ENCODE results near the gene SNX8.

DNA sequence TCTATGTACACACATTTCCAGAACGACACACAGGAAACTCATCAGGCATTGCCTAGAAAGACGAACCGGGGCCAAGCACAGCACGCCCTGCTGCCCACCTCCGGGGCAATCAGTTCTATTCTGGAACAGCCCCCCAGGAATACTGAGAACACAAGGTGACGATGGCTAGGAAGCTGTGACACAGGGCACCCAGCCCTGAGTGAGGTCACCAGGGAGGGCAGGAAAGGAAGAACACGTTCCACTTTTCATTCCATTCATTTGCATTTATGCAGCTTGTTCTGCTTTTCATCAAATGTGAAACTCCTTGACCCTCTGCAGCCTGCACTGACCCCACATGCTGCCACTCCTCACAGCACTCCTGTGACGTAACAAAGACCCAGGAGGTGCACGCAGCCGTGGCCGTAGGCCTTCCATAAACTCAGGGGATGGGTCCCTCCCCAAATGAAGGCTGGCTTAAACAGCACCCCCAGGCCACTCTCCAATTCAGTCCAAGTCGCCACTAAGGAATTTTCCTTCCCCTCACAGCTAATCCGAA is 110.4 kb downstream of the SNX8 start:
- TF ChIP-seq, protein P1, sequence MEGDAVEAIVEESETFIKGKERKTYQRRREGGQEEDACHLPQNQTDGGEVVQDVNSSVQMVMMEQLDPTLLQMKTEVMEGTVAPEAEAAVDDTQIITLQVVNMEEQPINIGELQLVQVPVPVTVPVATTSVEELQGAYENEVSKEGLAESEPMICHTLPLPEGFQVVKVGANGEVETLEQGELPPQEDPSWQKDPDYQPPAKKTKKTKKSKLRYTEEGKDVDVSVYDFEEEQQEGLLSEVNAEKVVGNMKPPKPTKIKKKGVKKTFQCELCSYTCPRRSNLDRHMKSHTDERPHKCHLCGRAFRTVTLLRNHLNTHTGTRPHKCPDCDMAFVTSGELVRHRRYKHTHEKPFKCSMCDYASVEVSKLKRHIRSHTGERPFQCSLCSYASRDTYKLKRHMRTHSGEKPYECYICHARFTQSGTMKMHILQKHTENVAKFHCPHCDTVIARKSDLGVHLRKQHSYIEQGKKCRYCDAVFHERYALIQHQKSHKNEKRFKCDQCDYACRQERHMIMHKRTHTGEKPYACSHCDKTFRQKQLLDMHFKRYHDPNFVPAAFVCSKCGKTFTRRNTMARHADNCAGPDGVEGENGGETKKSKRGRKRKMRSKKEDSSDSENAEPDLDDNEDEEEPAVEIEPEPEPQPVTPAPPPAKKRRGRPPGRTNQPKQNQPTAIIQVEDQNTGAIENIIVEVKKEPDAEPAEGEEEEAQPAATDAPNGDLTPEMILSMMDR (IDR thresholded peaks at IDR 0.05; ENCODE audit: extremely low read depth in 1 of 2, insufficient read depth in 1 of 2, low read depth in 1 of 2, low read length in 2 of 2), result no peak
- TF ChIP-seq EZH2 (IDR thresholded peaks at IDR 0.05; ENCODE audit: borderline replicate concordance, low read depth, low read length, severe bottlenecking) (no peak), JUN (IDR thresholded peaks at IDR 0.05; ENCODE audit: borderline replicate concordance, insufficient read depth, insufficient read length, low read depth) (no peak), POLR2AphosphoS5 (IDR thresholded peaks at IDR 0.05; ENCODE audit: insufficient read depth, low read depth, low read length) (no peak), POLR2A (IDR thresholded peaks at IDR 0.05; ENCODE audit: low read depth, low read length) (no peak), MAX (IDR thresholded peaks at IDR 0.05; ENCODE audit: insufficient read depth, insufficient read length) (no peak)

Measured in endothelial cell of umbilical vein (primary cell).